GDM1 (cell line): ENCODE data around the gene NDOR1.

Experiments
- DNase-seq: peaks from one replicate; lab custom pipeline; 2025; lab: John Stamatoyannopoulos, UW

The NDOR1 gene

GRCh38 chr9:137264067-137264466, 58.6 kb downstream of the NDOR1 start:
- DNase-seq: no peak

- DNase-seq: no peak
Observed at GRCh38 chr9:137265496-137266161, 60.1 kb downstream of the NDOR1 start.

GRCh38 chr9:137266162-137266527, 60.6 kb downstream of the NDOR1 start:
- no peak for DNase-seq
